K562 (cell line): Measurements from ENCODE around the gene POLR1C. TPM values are rescaled to one million over a fixed set of nuclear protein-coding genes. Genes with fewer than 3 reads are reported as not detected.
A peak's percentile ranks its signal among the peaks of the same experiment; 100 is the strongest.

ENCODE experiments used
- ASH1L ChIP-seq: fragments of 450-650 bp; IDR thresholded peaks from 2 replicates; pipeline ENCODE4 v1.6.1; 2018; ENCODE audit warnings: borderline replicate concordance, mild to moderate bottlenecking, low read depth; ENCODE audit not compliant: partially characterized antibody
- ATF7 ChIP-seq: fragments of 450-650 bp; IDR thresholded peaks from 2 replicates; pipeline ENCODE4 v1.7.1; 2014; ENCODE audit warnings: mild to moderate bottlenecking, moderate library complexity
- BMI1 ChIP-seq: fragments of 150-350 bp; IDR thresholded peaks from 2 replicates; pipeline ENCODE4 v1.6.1; 2014; ENCODE audit warnings: low read length
- CHD2 ChIP-seq: IDR thresholded peaks from 2 replicates; pipeline ENCODE4 v1.6.1; 2011; ENCODE audit warnings: low read depth, low read length
- CHD4 ChIP-seq: fragments of 200-600 bp; sonication (generic); IDR thresholded peaks from 3 replicates; pipeline ENCODE4 v1.6.1; 2012; ENCODE audit warnings: low read depth, mild to moderate bottlenecking, mixed read lengths, low read length, inconsistent platforms; ENCODE audit not compliant: insufficient read depth, insufficient replicate concordance, poor library complexity, severe bottlenecking
- ETV1 ChIP-seq: fragments of 450-650 bp; conservative IDR thresholded peaks from 2 replicates; pipeline ENCODE4 v1.6.1; 2016; ENCODE audit warnings: missing genetic modification characterization, control low read depth, low read depth, missing compliant biosample characterization
- EWSR1 ChIP-seq: fragments of 450-650 bp; IDR thresholded peaks from 2 replicates; pipeline ENCODE4 v1.6.1; 2018; ENCODE audit warnings: borderline replicate concordance, mild to moderate bottlenecking, low read depth, moderate library complexity; ENCODE audit not compliant: partially characterized antibody
- FUS ChIP-seq: fragments of 200-400 bp; formaldehyde crosslinking; optimal IDR thresholded peaks from 2 replicates; pipeline ENCODE3; 2017; ENCODE audit warnings: low read depth, low read length
- HBP1 ChIP-seq: fragments of 450-650 bp; formaldehyde crosslinking; IDR thresholded peaks from 2 replicates; pipeline ENCODE4 v1.4.0; 2022; ENCODE audit warnings: missing genetic modification characterization
- HMBOX1 ChIP-seq: sonication (generic); IDR thresholded peaks from 2 replicates; pipeline ENCODE4 v1.6.1; 2016
- HOXB6 ChIP-seq: fragments of 250-450 bp; sonication (Bioruptor Pico); IDR thresholded peaks from 2 replicates; pipeline ENCODE4 v1.5.1; 2022; ENCODE audit warnings: mild to moderate bottlenecking, borderline replicate concordance
- KLF16 ChIP-seq: IDR thresholded peaks from 2 replicates; pipeline ENCODE4 v1.6.1; 2016; ENCODE audit warnings: antibody characterized with exemption
- MAZ ChIP-seq, 2 experiments: fragments of 450-650 bp in 1 of 2; sonication (generic) in 1 of 2; formaldehyde crosslinking; IDR thresholded peaks in 1 of 2; conservative IDR thresholded peaks in 1 of 2; 2 replicates each; pipeline versions ENCODE4 v1.4.0 to v1.5.0; 2020; ENCODE audit warnings: mild to moderate bottlenecking in 1 of 2, missing genetic modification reagents in 1 of 2
- MCM5 ChIP-seq: fragments of 450-650 bp; IDR thresholded peaks from 2 replicates; pipeline ENCODE4 v1.6.1; 2016; ENCODE audit warnings: low read depth
- NR4A1 ChIP-seq, 2 experiments: fragments of 250-450 bp in 1 of 2; fragments of 450-650 bp in 1 of 2; sonication (Bioruptor Pico) in 1 of 2; IDR thresholded peaks; 2 replicates each; pipeline versions ENCODE4 v1.4.0 to v1.6.1; 2016 to 2020; ENCODE audit warnings: mild to moderate bottlenecking in 2 of 2, missing compliant biosample characterization in 1 of 2, missing genetic modification characterization in 1 of 2, moderate library complexity in 1 of 2
- POLR2AphosphoS2 ChIP-seq: IDR thresholded peaks from 2 replicates; pipeline ENCODE4 v1.6.1; 2012; ENCODE audit warnings: low read length, improper control_type of control experiment
- PRPF4 ChIP-seq: fragments of 200-400 bp; formaldehyde crosslinking; IDR thresholded peaks from one replicate; pipeline ENCODE4 v1.6.1; 2017; ENCODE audit warnings: low read length, low read depth, mild to moderate bottlenecking; ENCODE audit not compliant: insufficient read depth, poor library complexity, severe bottlenecking
- RNF219 ChIP-seq: fragments of 250-450 bp; sonication (Bioruptor Pico); IDR thresholded peaks from 2 replicates; pipeline ENCODE4 v1.5.0; 2022; ENCODE audit warnings: mild to moderate bottlenecking
- SAFB2 ChIP-seq: fragments of 200-400 bp; formaldehyde crosslinking; IDR thresholded peaks from 2 replicates; pipeline ENCODE4 v1.6.1; 2018; ENCODE audit warnings: borderline replicate concordance, low read length, low read depth, moderate library complexity; ENCODE audit not compliant: severe bottlenecking
- SMAD2 ChIP-seq: fragments of 150-350 bp; IDR thresholded peaks from 2 replicates; pipeline ENCODE4 v1.6.1; 2014; ENCODE audit warnings: low read depth, mild to moderate bottlenecking, low read length
- ZNF197 ChIP-seq: fragments of 200-800 bp; sonication (Bioruptor generic); IDR thresholded peaks from 2 replicates; pipeline ENCODE4 v1.6.1; 2016; ENCODE audit warnings: low read depth, missing genetic modification characterization, missing compliant biosample characterization
- ZNF24 ChIP-seq: fragments of 450-650 bp; IDR thresholded peaks from 2 replicates; pipeline ENCODE4 v1.6.1; 2016
- ZNF354B ChIP-seq: fragments of 250-450 bp; sonication (Bioruptor Pico); IDR thresholded peaks from 2 replicates; pipeline ENCODE4 v1.4.0; 2020
- polyA plus RNA-seq, 8 experiments: library from polyadenylated mRNA; depleted of rRNA in 4 of 8; stranded (reverse) in 5 of 8; unstranded in 3 of 8; fragments of >200 nt; fragmentation: Nextera tagmentation in 2 of 8; fragmentation: Illumina TruSeq in 1 of 8; extraction: Ambion mirVana in 2 of 8; extraction: Trizol in 1 of 8; gene quantifications; 2 replicates each; pipeline versions ENCODE4 v1.2.1 to v1.2.3, GENCODE V29; 2011 to 2014; ENCODE audit warnings: inconsistent platforms in 1 of 8, missing spikeins in 1 of 8
- total RNA-seq, 7 experiments: library from RNA; depleted of rRNA in 6 of 7; stranded (reverse); fragments of >200 nt in 6 of 7; fragmentation: Illumina TruSeq in 2 of 7; extraction: Trizol in 2 of 7; gene quantifications; 2 replicates each; pipeline versions ENCODE4 v1.2.1 to v1.2.3, GENCODE V29; 2011 to 2021; ENCODE audit warnings: low replicate concordance in 1 of 7

Gene POLR1C
- total and polyA plus RNA-seq, 9 of the 15 experiments (the other 6 are each of a cell fraction or from before 2014, with no cell fraction given), result 83.5 to 429 (median 120) TPM

DNA sequence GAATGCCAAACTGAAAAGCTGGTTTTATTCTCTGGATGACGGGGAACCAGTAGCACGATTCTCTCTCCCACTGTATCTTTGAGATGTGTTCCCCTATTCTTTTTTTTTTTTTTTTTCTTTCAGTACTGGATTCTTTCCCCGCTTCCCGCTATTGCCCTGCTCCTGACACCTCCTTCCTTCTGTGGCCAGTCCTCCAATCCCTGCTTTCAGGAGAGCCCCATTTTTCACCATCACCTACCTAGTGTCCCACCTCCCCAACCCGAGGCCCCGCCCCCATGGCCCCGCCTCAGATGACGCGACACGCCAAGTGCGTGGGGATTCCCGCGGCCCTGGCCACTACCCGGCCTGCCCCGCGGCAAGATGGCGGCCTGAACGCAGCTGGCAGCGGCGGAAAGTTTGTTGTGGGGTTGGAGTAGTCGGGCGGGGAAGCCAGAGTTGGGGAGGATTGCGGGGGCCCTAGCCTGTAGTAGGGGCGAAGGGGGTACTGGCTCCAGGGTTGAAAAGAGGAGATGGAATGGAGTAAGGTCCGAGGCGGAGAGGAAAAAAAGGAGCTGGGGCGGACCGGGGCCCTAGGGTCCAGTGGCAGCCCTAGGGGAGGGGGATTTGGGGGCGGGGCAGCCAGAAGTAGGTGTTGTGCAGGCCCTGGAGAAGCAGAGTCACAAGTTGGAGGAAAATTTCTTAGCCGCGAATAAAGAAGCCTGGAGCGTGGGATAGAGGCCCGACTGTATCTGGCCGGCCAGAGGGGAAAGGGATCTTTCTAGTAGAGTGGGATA, 39.5 kb upstream of the POLR1C start, which contains the start of gene TJAP1 (continued):
- TF ChIP-seq MAZ (CRISPR knock-in tag; conservative IDR thresholded peaks at IDR 0.05 in 1 of 2, IDR thresholded peaks at IDR 0.05 in 1 of 2) (peak in 1 of 2 experiments; percentile 74; a peak in 1 of 4 replicates), KLF16 (no peak), NR4A1 (CRISPR knock-in tag; IDR thresholded peaks at IDR 0.05) (no peak), NR4A1 (tag; IDR thresholded peaks at IDR 0.05) (no peak), RNF219 (CRISPR knock-in tag) (no peak), SAFB2 (no peak), CHD4 (no peak), ASH1L (no peak), BMI1 (no peak), ZNF24 (no peak), MCM5 (no peak), SMAD2 (no peak), ATF7 (0 out of 2 replicates have a peak, but pooled peaks have one; percentile 12), HOXB6 (CRISPR knock-in tag) (no peak), HBP1 (CRISPR knock-in tag) (no peak), POLR2AphosphoS2 (peak; percentile 74; the same call in 1 of the 2 replicates), HMBOX1 (no peak), CHD2 (peak; percentile 55), FUS (no peak), PRPF4 (no peak), EWSR1 (no peak), ZNF197 (CRISPR knock-in tag) (no peak), ZNF354B (CRISPR knock-in tag) (no peak), ETV1 (tag) (no peak)
